ENCODE data around the gene SLC13A2. TPM values are rescaled to one million over a fixed set of nuclear protein-coding genes. Genes with fewer than 3 reads are reported as not detected.

Gene SLC13A2
- total and polyA plus RNA-seq, 2 experiments from 2014 or later, result not detected

DNA sequence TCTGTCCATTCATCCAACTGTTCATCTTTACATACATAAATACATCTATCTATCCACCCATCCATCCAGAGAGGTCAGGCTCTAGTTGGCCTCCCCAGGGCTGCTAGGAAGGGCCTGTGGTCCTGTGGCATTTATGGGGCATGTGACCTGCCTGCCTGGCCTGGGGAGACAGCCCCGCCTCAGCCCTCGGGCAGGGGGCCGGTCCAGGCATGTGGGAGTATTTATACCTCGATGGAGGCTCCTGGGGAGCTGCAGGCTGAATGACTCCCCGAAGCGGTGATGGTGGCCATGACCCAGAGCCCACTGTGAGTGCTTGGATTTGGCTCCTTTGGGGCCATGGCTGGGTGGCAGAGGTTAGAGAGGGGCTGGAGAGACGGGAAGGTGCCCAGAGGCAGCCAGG lies 40.0 kb downstream of the SLC13A2 start (continued):
- TF ChIP-seq, protein P1, sequence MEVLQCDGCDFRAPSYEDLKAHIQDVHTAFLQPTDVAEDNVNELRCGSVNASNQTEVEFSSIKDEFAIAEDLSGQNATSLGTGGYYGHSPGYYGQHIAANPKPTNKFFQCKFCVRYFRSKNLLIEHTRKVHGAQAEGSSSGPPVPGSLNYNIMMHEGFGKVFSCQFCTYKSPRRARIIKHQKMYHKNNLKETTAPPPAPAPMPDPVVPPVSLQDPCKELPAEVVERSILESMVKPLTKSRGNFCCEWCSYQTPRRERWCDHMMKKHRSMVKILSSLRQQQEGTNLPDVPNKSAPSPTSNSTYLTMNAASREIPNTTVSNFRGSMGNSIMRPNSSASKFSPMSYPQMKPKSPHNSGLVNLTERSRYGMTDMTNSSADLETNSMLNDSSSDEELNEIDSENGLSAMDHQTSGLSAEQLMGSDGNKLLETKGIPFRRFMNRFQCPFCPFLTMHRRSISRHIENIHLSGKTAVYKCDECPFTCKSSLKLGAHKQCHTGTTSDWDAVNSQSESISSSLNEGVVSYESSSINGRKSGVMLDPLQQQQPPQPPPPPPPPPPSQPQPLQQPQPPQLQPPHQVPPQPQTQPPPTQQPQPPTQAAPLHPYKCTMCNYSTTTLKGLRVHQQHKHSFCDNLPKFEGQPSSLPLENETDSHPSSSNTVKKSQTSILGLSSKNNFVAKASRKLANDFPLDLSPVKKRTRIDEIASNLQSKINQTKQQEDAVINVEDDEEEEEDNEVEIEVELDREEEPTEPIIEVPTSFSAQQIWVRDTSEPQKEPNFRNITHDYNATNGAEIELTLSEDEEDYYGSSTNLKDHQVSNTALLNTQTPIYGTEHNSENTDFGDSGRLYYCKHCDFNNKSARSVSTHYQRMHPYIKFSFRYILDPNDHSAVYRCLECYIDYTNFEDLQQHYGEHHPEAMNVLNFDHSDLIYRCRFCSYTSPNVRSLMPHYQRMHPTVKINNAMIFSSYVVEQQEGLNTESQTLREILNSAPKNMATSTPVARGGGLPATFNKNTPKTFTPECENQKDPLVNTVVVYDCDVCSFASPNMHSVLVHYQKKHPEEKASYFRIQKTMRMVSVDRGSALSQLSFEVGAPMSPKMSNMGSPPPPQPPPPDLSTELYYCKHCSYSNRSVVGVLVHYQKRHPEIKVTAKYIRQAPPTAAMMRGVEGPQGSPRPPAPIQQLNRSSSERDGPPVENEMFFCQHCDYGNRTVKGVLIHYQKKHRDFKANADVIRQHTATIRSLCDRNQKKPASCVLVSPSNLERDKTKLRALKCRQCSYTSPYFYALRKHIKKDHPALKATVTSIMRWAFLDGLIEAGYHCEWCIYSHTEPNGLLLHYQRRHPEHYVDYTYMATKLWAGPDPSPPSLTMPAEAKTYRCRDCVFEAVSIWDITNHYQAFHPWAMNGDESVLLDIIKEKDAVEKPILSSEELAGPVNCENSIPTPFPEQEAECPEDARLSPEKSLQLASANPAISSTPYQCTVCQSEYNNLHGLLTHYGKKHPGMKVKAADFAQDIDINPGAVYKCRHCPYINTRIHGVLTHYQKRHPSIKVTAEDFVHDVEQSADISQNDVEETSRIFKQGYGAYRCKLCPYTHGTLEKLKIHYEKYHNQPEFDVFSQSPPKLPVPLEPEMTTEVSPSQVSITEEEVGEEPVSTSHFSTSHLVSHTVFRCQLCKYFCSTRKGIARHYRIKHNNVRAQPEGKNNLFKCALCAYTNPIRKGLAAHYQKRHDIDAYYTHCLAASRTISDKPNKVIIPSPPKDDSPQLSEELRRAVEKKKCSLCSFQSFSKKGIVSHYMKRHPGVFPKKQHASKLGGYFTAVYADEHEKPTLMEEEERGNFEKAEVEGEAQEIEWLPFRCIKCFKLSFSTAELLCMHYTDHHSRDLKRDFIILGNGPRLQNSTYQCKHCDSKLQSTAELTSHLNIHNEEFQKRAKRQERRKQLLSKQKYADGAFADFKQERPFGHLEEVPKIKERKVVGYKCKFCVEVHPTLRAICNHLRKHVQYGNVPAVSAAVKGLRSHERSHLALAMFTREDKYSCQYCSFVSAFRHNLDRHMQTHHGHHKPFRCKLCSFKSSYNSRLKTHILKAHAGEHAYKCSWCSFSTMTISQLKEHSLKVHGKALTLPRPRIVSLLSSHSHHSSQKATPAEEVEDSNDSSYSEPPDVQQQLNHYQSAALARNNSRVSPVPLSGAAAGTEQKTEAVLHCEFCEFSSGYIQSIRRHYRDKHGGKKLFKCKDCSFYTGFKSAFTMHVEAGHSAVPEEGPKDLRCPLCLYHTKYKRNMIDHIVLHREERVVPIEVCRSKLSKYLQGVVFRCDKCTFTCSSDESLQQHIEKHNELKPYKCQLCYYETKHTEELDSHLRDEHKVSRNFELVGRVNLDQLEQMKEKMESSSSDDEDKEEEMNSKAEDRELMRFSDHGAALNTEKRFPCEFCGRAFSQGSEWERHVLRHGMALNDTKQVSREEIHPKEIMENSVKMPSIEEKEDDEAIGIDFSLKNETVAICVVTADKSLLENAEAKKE (CRISPR knock-in tag; IDR thresholded peaks at IDR 0.05), result no peak
- TF ChIP-seq NANOG (IDR thresholded peaks at IDR 0.05; ENCODE audit: borderline replicate concordance), result no peak
- no peak for TF ChIP-seq ZNF114 (CRISPR knock-in tag; IDR thresholded peaks at IDR 0.05)
- TF ChIP-seq, protein P2, sequence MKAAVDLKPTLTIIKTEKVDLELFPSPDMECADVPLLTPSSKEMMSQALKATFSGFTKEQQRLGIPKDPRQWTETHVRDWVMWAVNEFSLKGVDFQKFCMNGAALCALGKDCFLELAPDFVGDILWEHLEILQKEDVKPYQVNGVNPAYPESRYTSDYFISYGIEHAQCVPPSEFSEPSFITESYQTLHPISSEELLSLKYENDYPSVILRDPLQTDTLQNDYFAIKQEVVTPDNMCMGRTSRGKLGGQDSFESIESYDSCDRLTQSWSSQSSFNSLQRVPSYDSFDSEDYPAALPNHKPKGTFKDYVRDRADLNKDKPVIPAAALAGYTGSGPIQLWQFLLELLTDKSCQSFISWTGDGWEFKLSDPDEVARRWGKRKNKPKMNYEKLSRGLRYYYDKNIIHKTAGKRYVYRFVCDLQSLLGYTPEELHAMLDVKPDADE (IDR thresholded peaks at IDR 0.05), result no peak

- no peak for ATAC-seq
- H3K4me1 Mint-ChIP-seq, result peaks cover under 1% of the 10 kb centered on the region; the same call in 1 of the 3 replicates
- no peaks in the 10 kb centered on the region for H3K27me3 ChIP-seq (ENCODE audit: insufficient read depth)
- H3K9me3 Mint-ChIP-seq, result peaks cover 9% of the 10 kb centered on the region
- no peaks in the 10 kb centered on the region for H3K4me1 ChIP-seq (ENCODE audit: insufficient read depth)
- H3K9me2 ChIP-seq (ENCODE audit: insufficient read depth), result no peaks in the 10 kb centered on the region
- H3K4me2 ChIP-seq, result no peak overlapping the region
- no peak overlapping the region for H2AFZ ChIP-seq
- no peaks in the 10 kb centered on the region for H3K36me3 Mint-ChIP-seq (ENCODE audit: low read depth)
- H4K20me1 ChIP-seq (replicated peaks; ENCODE audit: insufficient read depth), result no peaks in the 10 kb centered on the region
- no peak overlapping the region for H3K4me3 ChIP-seq
- H3K27ac Mint-ChIP-seq, result no peak overlapping the region
- peaks cover 8% of the 10 kb centered on the region for H3K27me3 Mint-ChIP-seq (ENCODE audit: insufficient read depth, low read depth, poor library complexity)
- no peaks in the 10 kb centered on the region for H3K36me3 ChIP-seq (ENCODE audit: insufficient read depth)
- TF ChIP-seq STAT1 (IDR thresholded peaks at IDR 0.05; ENCODE audit: unreplicated experiment), result no peak
- no peak overlapping the region for H3K27ac ChIP-seq (ENCODE audit: low read depth)
- no peaks in the 10 kb centered on the region for H3K79me2 ChIP-seq (replicated peaks; ENCODE audit: insufficient read depth)
- no peak for DNase-seq (ENCODE audit: low spot score)
- no peaks in the 10 kb centered on the region for H3F3A ChIP-seq (replicated peaks; ENCODE audit: low read depth)
- H3K4me3 Mint-ChIP-seq, result no peak overlapping the region
Observed at GRCh38 chr17:28514561-28515002, 41.1 kb downstream of the SLC13A2 start.

Measured in GM23338 (cell line).